Measurements from ENCODE around the gene CTDNEP1. TPM values are rescaled to one million over a fixed set of nuclear protein-coding genes. Genes with fewer than 3 reads are reported as not detected.

CTDNEP1 gene
- total RNA-seq, 1 donor from 2014 or later: 64.6 TPM

GRCh38 chr17:7222093-7222971, 29.2 kb downstream of the CTDNEP1 start:
- TF ChIP-seq POLR2A (IDR thresholded peaks at IDR 0.05) (no peak), POLR2AphosphoS5 (IDR thresholded peaks at IDR 0.05; ENCODE audit: insufficient read depth in 1 of 2, low read depth in 1 of 2) (no peak)
- no peak overlapping the region for H3K4me3 ChIP-seq
- no peak overlapping the region for H3K27ac ChIP-seq
- peaks cover 0 to 47% of the 10 kb centered on the region in 2 donors for H3K36me3 ChIP-seq
- DNase-seq (ENCODE audit: extremely low spot score in 2 of 2): no peak
- H3K4me1 ChIP-seq: peaks cover 49% of the 10 kb centered on the region
- no peaks in the 10 kb centered on the region for H3K9me3 ChIP-seq
- H3K27me3 ChIP-seq: no peaks in the 10 kb centered on the region
- intact Hi-C loops (cut with DNase I): no loop called here

DNA sequence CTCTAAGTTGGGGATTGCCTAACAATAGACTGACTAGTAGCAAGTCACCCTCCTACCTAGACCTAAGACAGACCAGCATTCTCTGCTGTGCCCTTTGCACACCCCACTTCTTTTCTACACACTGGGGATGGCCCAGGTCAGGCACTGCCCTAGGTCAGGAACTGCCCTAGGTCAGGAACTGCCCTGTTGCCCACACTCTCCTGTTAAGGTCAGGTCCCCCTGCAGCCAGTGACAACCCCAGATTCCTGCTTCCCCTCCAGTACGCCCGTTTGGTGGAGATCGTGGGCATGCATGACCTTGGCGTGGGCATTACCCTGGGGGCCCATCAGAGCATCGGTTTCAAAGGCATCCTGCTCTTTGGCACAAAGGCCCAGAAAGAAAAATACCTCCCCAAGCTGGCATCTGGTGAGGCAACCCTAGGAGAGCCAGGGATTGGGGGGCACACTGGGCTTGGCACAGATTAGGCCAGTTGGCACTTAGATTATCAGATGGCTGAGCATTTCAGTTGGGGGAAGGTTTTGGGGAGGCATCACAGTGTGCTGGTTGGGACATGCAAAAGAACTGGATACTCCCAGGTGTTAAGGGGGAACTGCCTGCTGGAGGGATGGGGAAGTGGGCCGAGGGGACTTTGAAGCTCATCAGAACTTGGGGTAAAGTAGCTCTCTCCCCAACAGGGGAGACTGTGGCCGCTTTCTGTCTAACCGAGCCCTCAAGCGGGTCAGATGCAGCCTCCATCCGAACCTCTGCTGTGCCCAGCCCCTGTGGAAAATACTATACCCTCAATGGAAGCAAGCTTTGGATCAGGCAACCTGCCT, 30.0 kb downstream of the CTDNEP1 start:
- H3K36me3 ChIP-seq: peaks cover 0 to 39% of the 10 kb centered on the region in 2 donors
- H3K9me3 ChIP-seq: no peaks in the 10 kb centered on the region
- no peak for DNase-seq (ENCODE audit: extremely low spot score in 2 of 2)
- no peaks in the 10 kb centered on the region for H3K27me3 ChIP-seq
- H3K27ac ChIP-seq: peak overlapping the region; percentile 99
- TF ChIP-seq, protein P1, sequence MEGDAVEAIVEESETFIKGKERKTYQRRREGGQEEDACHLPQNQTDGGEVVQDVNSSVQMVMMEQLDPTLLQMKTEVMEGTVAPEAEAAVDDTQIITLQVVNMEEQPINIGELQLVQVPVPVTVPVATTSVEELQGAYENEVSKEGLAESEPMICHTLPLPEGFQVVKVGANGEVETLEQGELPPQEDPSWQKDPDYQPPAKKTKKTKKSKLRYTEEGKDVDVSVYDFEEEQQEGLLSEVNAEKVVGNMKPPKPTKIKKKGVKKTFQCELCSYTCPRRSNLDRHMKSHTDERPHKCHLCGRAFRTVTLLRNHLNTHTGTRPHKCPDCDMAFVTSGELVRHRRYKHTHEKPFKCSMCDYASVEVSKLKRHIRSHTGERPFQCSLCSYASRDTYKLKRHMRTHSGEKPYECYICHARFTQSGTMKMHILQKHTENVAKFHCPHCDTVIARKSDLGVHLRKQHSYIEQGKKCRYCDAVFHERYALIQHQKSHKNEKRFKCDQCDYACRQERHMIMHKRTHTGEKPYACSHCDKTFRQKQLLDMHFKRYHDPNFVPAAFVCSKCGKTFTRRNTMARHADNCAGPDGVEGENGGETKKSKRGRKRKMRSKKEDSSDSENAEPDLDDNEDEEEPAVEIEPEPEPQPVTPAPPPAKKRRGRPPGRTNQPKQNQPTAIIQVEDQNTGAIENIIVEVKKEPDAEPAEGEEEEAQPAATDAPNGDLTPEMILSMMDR (IDR thresholded peaks at IDR 0.05): no peak
- TF ChIP-seq POLR2AphosphoS5 (IDR thresholded peaks at IDR 0.05; ENCODE audit: insufficient read depth in 1 of 2, low read depth in 1 of 2) (no peak), POLR2A (IDR thresholded peaks at IDR 0.05) (no peak)
- peaks cover 54% of the 10 kb centered on the region for H3K4me1 ChIP-seq
- peak overlapping the region in 1 of 2 donors; percentile 95 for H3K4me3 ChIP-seq
- intact Hi-C loops (cut with DNase I): no loop called here

DNA sequence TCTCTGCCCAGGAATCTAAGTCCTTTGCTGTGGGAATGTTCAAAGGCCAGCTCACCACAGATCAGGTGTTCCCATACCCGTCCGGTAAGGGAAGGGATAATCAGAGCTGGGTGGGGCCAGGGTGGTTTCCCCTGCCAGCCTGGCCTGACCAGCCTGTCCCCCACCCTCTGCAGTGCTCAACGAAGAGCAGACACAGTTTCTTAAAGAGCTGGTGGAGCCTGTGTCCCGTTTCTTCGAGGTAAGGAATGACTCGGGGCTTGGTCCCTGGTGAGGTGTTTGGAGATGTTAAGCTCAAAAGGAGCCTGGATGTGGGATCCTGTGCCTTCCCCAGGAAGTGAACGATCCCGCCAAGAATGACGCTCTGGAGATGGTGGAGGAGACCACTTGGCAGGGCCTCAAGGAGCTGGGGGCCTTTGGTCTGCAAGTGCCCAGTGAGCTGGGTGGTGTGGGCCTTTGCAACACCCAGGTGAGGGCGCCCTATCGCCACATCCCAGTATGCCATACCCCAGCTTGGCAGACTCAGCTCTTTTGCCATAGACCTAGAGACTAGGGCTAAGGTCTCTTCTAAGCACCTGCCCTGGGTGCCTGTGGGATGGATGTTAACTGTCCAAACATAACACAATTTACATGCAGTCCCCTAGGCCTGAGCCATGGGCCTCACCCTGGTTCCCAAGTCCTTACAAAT, 30.8 kb downstream of the CTDNEP1 start:
- TF ChIP-seq, protein P1 (IDR thresholded peaks at IDR 0.05): no peak
- TF ChIP-seq POLR2A (IDR thresholded peaks at IDR 0.05) (no peak), POLR2AphosphoS5 (IDR thresholded peaks at IDR 0.05; ENCODE audit: insufficient read depth in 1 of 2, low read depth in 1 of 2) (no peak)
- Histone ChIP-seq H3K27ac (peak overlapping the region; percentile 99), H3K4me3 (peak overlapping the region; percentile 95 to 98), H3K9me3 (no peaks in the 10 kb centered on the region), H3K4me1 (peaks cover 62% of the 10 kb centered on the region), H3K27me3 (no peaks in the 10 kb centered on the region), H3K36me3 (peaks cover 0 to 32% of the 10 kb centered on the region in 2 donors)
- no peak for DNase-seq (ENCODE audit: extremely low spot score in 2 of 2)
- intact Hi-C loops (cut with DNase I): no loop called here

- H3K9me3 ChIP-seq: no peaks in the 10 kb centered on the region
- DNase-seq (ENCODE audit: extremely low spot score in 2 of 2): peak in 1 of 2 donors; percentile 91
- intact Hi-C loops (cut with DNase I): no loop called here
- TF ChIP-seq POLR2A (IDR thresholded peaks at IDR 0.05): peak in 1 of 2 donors; percentile 75
- TF ChIP-seq, protein P1 (IDR thresholded peaks at IDR 0.05): no peak
- peak; percentile 96 to 97 for TF ChIP-seq POLR2AphosphoS5 (IDR thresholded peaks at IDR 0.05; ENCODE audit: insufficient read depth in 1 of 2, low read depth in 1 of 2)
- peaks cover 69% of the 10 kb centered on the region for H3K4me1 ChIP-seq
- peak within 1 kb of the TSS; percentile 95 to 98 for H3K4me3 ChIP-seq
- H3K36me3 ChIP-seq: peaks cover 0 to 25% of the 10 kb centered on the region in 2 donors
- peak within 1 kb of the TSS; percentile 99 for H3K27ac ChIP-seq
- H3K27me3 ChIP-seq: no peaks in the 10 kb centered on the region
These were observed 31.5 kb downstream of the CTDNEP1 start, which contains the start of the genes ACADVL and DLG4 for GRCh38 chr17:7219812-7220592. Gene ACADVL (plus strand): TSS chr17:7219938. CDS start chr17:7219985, 47 bp downstream. Gene DLG4 (minus strand): TSS chr17:7219836.

All from vagina (tissue), 2 donors.